Measurements from ENCODE around the gene SH3BP5L. TPM values are rescaled to one million over a fixed set of nuclear protein-coding genes. Genes with fewer than 3 reads are reported as not detected.
A peak's percentile ranks its signal among the peaks of the same experiment; 100 is the strongest.

The SH3BP5L gene
- polyA plus RNA-seq (ENCODE audit: insufficient read depth in 1 of 5, insufficient read length in 5 of 5, low replicate concordance in 1 of 5): 10 to 100 TPM; 20.4 to 27.5 (median 23.8) TPM
- long read RNA-seq, donor 1, transcript SH3BP5L-201 (7 exons, 3,861 nt): major isoform, 5 of 7 reads
- long read RNA-seq, donor 1, partial matches to known transcripts: 0 of 7 reads
- long read RNA-seq, donor 1, other reads (novel, unspliced or antisense): 0 of 7 reads
- long read RNA-seq, donor 2, transcript SH3BP5L-201 (7 exons, 3,861 nt): major isoform, 7 of 7 reads
- long read RNA-seq, donor 2, partial matches to known transcripts: 0 of 7 reads
- long read RNA-seq, donor 2, other reads (novel, unspliced or antisense): 0 of 7 reads
- long read RNA-seq, donor 3, partial matches to known transcripts: 14 of 16 reads
- long read RNA-seq, donor 3, other reads (novel, unspliced or antisense): 0 of 16 reads
- long read RNA-seq, donor 4, partial matches to known transcripts: 0 of 1 reads
- long read RNA-seq, donor 4, other reads (novel, unspliced or antisense): 0 of 1 reads
- long read RNA-seq, donor 5, partial matches to known transcripts: 5 of 7 reads
- long read RNA-seq, donor 5, other reads (novel, unspliced or antisense): 0 of 7 reads
- long read RNA-seq, donor 6, transcript SH3BP5L-201 (7 exons, 3,861 nt): major isoform, 6 of 8 reads
- long read RNA-seq, donor 6, partial matches to known transcripts: 0 of 8 reads
- long read RNA-seq, donor 6, other reads (novel, unspliced or antisense): 0 of 8 reads
- long read RNA-seq, donor 7, transcript SH3BP5L-201 (7 exons, 3,861 nt): major isoform, 8 of 8 reads
- long read RNA-seq, donor 7, partial matches to known transcripts: 0 of 8 reads
- long read RNA-seq, donor 7, other reads (novel, unspliced or antisense): 0 of 8 reads
- long read RNA-seq, donor 8, partial matches to known transcripts: 0 of 1 reads
- long read RNA-seq, donor 8, other reads (novel, unspliced or antisense): 0 of 1 reads

- DNase-seq: peak; percentile 97 to 98
Measured at GRCh38 chr1:248825909-248826760, at the start of gene SH3BP5L. SH3BP5L (minus strand) TSS chr1:248825915; CDS start chr1:248824935, 980 bp downstream.

DNA sequence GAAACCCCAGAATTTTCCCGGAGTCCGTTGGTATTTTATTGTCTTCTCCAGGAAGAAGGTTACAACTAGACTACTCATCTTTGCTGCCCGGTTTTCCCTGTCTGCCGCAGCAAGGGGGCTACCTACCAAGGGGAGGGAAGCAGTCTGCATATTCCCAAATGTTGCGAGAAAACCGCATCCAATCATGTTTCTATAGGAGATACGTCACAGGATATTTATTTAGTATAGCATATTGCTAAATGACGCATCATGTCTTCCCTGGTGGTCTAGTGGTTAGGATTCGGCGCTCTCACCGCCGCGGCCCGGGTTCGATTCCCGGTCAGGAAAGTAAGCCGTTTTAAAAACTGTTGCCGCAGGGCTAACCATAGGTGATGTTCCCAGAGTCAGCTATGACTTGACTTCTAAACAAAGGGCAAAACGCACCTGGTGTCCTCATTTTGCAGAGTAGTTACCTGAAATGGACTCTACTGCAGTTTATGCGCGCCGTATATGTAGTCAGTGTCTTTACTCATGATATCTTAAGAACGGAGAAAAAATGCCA is 48.3 kb upstream of the SH3BP5L start:
- DNase-seq: peak; percentile 86 to 93

DNA sequence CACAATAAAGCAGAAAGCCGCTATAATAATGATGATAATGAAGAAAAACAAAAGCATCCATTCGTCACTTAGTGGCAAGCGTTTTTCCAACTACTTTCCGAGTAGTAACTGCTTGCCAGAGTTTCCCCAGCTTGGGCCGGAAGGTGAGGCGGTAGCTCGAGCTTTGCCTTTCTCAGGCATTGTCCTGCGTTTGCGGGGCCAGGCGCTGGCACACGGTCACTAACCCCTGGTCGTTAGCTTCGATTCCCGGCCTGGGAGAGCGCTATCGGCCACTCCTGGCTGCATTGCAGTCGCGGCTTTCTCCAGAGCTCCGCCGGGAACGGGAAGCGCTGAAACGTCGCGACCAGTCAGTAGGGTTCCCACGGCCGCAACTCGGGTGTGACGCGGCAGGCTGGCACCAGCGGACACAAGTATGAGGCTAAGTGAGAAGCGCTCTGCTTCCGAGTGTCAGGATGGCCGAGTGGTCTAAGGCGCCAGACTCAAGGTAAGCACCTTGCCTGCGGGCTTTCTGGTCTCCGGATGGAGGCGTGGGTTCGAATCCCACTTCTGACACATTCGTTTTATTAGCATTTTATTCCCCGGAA is 47.8 kb upstream of the SH3BP5L start:
- DNase-seq: peak; percentile 93 to 97

DNA sequence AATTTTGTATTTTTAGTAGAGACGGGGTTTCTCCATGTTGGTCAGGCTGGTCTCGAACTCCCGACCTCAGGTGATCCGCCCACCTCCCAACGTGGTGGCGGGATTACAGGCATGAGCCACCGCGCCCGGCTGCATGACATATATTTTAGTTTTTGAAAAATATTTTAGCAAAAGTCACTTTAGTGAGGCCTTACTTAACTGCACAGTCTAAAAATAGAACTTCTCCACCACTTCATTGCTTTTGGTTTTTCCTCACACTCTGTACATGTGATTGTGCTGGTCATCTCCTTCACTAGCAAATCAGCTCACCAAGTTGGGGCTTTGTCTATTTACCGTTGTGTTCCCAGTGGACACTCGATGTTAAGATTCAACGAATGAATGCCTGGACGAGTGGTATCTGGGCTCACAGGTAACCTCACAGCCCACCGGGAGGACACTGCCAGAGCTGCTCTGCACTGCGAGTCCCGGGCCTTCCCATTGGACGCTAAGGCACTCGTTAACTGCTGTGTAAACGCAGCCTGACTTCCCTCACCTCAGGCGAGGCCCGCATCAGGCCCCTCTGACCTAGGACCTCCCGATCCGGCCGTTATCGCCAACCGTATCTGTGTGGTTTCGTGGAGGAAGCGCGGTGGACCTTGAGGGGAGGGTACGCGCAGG is 47.2 kb upstream of the SH3BP5L start:
- peak; percentile 74 to 78 for DNase-seq

DNA sequence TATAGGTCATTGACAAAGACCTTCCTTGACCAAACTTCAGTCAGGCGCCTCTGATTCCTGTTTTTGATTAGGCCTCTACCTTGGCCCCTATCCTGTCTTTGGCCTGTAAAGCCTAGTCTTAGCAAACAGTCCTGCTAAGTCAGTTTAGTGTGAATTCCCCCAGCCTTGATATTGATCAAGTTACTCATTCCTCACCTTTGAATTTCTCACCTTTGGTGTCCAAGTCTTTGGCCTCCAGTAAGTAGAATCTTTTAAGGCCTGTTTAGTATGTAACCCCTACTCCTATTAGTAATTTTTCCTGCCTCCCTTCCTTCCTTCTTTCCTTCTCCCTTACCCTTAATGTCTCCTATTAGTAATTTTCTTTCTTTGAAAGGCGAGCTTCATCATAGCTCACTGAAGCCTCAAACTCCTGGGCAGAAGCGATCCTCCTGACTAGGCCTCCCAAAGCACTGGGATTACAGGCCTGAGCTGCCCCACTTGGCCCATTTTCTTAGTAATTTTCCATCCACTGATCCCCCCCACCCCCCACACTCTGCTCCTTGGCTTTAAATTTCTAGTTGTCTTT is 46.2 kb upstream of the SH3BP5L start:
- no peak for DNase-seq

GRCh38 chr1:248862998-248863881 is 37.5 kb upstream of the SH3BP5L start:
- peak; percentile 69 to 78 for DNase-seq

- no peak for DNase-seq
Measured at GRCh38 chr1:248862695-248862997, 36.9 kb upstream of the SH3BP5L start.

GRCh38 chr1:248861616-248862015 is 35.9 kb upstream of the SH3BP5L start:
- DNase-seq: no peak

DNA sequence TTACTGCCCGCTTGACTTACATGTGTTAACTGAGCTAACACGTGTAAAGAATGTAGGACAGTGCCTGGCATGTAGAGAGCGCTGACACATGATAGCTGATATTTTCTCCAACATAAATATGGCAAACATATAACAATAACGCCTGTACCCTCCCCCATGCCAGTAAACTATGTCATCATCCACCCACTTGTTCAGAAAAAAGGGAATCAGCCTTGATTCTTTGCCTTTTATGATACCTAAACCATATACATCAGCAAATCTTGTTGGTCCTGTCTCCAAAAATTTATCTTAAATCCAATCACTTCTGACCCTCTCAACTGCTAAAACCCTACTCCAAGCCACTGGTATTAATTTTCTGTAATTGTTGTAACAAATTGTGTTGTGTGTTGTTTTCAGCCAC is 34.3 kb upstream of the SH3BP5L start:
- no peak for DNase-seq

DNA sequence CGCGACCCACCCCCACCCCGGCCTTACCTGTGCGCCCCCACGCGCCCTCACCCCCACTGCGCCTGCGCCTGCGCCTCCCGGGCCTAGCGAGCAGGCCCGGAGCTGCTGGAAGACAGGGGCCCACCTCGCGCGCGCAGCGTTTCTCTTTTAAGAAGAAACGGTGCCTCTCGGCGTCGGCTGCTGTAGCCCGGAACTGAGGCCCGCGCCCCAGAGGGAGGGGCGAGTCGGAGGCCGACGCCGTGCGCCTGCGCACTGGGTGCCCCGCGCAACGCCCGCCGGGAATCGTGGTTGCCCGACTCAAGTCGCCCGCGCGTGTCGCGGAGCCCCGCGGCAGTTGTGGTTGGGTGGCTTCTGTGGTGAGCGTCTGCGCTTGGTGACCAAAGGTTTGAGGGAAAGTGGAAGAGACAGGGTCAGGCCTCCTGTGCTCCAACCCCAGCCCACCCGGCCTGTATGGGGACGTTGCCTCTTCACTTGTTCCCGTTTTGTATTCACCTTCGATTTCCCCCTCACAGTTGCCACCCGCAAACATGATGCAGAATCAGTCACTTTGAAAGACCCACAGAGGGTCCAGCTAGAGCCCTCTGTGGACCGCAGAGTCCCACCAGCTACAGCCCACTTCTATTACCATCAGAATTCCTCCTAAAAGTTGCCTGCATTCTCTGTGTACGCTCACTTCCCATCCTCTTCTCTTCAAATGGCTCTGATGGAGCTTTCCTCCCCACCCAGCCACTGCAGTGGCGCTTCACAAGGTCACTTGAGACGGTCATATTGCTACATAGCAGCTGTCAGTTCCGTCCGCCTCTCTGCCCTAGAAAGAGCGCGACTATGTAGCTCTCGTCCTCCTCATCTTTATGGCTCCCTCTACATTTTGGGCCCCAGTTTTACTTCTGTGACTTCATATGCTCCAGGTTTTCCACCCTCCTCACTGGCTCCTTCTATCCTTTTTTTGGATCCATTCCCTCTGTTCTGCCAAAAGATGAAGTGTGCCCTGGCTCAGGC is 33.5 kb upstream of the SH3BP5L start, which contains the start of gene ZNF692:
Gene ZNF692 (minus strand): TSS at position 195 of the 999 bp plus-strand sequence. CDS start 776 bp downstream, outside the sequence.
- DNase-seq: peak; percentile 95

- peak; percentile 63 to 69 for DNase-seq
Measured at GRCh38 chr1:248858096-248858890, 32.6 kb upstream of the SH3BP5L start.

DNA sequence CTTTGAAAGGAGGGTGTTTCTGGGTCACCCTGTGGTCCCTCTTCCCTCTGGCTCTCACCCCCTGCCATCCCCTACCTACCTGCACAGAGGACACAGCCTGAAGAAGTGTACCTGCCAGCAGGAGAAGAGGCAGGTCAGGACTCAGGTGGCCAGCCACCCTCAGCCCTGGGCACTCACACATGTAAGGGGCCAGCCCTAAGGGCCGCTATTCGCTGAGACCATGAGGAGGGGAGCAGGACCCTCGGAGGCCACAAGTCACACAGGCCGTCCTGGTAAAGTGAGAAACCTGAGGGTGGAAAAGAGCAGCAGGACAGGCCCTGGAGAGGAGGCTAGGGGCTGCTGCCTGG is 32.0 kb upstream of the SH3BP5L start:
- no peak for DNase-seq

DNA sequence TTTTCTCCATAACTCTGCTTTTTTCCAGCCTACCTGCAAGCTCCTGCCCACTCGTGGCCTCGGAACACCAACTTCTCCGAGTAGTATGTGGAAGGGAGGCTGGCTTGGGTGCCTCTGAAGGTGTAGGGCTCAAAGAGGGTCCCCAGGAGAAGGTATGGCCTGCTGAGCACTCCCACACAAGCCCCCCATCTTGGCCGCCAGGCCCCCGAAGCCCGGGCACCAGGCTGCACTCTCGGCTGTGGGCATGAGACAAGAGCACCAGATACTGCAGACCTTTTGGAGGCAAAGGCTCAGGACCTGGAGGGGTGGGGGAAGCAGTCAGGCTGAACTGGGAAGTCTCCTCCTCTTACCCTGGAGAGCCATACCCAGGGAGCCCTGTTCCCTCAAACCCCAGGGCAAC is 31.5 kb upstream of the SH3BP5L start:
- no peak for DNase-seq

DNA sequence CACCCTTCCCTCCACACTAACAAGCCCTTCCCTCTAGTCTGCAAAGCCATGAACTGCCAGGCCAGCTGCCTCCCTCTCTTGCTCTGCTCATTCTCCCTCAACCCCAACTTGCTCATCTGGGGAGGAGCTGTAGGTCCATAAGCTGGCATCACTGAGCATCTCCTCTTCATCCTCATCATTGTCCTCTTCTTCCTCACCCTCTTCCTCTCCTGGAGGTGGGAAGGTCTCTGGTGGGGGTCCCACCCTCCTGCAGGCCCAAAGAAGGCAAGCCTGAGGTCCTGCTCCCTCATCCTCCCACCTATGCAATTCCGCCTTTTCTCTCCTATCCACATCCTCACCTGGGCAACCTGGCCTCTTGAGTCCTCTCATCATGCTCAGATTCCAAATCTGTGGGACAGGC is 30.5 kb upstream of the SH3BP5L start:
- DNase-seq: no peak

- DNase-seq: no peak
Measured at GRCh38 chr1:248855580-248855979, 29.9 kb upstream of the SH3BP5L start.

DNA sequence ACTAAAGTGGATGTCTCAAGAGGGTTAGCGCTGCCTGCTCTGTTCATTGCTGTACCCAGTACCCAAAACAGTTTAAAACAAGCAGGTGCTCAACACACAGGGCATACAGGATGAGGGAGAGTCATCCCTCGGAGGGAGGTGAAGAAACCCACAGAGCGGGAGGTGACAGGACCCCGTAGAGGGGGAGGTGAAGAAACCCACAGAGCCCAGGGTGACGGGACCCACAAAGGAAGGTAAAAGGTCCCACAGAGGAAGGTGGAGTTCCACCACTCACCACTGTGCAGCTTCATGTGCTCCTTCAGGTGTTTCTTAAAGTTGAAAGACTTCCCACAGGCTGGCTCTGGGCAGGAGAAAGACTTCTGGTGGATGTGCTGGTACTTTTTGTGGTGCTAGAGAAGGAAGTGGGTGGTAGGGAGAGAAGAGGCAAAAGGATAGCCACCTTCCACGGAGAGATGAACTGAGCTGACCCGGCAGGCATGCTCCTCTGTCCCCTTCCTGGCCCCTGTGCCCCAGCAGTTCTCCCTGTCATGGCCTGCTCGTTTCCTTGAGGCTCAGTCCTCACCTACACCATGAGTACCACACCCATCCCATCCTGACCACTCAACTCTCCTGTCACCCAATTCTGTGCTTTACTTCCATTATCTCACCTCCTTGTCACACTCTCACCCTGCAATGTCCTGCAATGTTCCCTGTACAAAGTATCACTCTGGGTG is 28.1 kb upstream of the SH3BP5L start:
- DNase-seq: no peak
